ENCODE measurements around the gene VPS18. TPM values are rescaled to one million over a fixed set of nuclear protein-coding genes. Genes with fewer than 3 reads are reported as not detected.

VPS18 gene
- total RNA-seq, 2 experiments from 2014 or later: 17.8 to 18.4 TPM

DNA sequence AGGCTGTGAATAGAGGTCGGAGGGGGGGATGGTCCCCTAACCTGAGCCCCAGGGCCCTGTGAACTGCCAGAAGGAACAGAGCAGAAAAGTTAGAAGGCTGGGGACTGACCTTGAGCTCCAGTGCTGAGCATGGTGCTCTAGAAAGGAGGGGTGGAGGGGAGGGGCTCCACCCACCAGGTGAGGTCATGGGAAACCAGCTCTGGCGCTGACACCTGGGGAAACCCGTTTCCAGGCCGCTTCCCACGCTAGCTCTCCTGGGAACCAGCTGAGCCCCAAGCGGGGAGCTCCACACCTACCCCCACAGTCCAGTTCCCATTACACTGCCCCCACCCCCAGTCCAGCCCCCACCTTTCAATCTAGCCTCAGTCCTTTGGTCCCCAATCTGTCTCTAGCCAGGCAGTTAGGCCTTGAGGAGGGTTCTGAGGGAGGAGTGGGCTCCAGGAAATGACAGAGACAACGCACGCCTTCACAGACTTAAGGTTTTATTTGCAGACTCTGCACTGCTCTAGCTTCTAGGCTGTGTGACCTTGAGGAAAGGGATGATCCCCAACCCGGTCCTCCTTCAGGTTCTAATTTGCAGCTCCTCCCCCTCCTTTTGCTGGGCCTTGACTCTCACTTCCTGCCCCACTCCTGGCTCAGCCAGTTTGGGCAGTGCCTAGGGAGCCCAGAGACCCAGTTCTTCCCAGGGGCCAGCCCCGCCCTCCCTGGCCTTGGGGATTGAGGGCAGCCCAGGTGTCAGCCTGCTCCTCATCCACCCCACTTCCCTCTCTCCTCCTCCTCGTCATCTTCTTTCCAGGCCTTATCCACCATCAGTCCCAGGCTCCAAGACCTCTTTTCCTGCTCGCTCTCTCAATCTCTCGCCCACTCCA lies 22.3 kb upstream of the VPS18 start:
- POLR2A ChIA-PET: interaction anchor here (0.5 to 1.4 kb wide), 3 partner anchors 12 to 430 kb away, joined by 3 to 5 read pairs (median 4); partner anchors contain the start of gene VPS18
- no peak overlapping the region for H3K27ac Mint-ChIP-seq
- no peak for ATAC-seq
- peaks cover 9% of the 10 kb centered on the region for H3K4me1 Mint-ChIP-seq (ENCODE audit: low read depth)
- H3K4me3 Mint-ChIP-seq: no peak overlapping the region
- H3K36me3 Mint-ChIP-seq (ENCODE audit: low read depth): no peaks in the 10 kb centered on the region
- CTCF ChIA-PET: interaction anchor here (0.6 to 3.2 kb wide), 7 partner anchors 9 to 39 kb away, joined by 3 to 20 read pairs (median 4); partner anchors contain the start of gene VPS18
- no peaks in the 10 kb centered on the region for H3K9me3 Mint-ChIP-seq (ENCODE audit: insufficient read depth)
- H3K27me3 Mint-ChIP-seq (ENCODE audit: low read depth): peaks cover 29% of the 10 kb centered on the region
- no peak for DNase-seq

DNA sequence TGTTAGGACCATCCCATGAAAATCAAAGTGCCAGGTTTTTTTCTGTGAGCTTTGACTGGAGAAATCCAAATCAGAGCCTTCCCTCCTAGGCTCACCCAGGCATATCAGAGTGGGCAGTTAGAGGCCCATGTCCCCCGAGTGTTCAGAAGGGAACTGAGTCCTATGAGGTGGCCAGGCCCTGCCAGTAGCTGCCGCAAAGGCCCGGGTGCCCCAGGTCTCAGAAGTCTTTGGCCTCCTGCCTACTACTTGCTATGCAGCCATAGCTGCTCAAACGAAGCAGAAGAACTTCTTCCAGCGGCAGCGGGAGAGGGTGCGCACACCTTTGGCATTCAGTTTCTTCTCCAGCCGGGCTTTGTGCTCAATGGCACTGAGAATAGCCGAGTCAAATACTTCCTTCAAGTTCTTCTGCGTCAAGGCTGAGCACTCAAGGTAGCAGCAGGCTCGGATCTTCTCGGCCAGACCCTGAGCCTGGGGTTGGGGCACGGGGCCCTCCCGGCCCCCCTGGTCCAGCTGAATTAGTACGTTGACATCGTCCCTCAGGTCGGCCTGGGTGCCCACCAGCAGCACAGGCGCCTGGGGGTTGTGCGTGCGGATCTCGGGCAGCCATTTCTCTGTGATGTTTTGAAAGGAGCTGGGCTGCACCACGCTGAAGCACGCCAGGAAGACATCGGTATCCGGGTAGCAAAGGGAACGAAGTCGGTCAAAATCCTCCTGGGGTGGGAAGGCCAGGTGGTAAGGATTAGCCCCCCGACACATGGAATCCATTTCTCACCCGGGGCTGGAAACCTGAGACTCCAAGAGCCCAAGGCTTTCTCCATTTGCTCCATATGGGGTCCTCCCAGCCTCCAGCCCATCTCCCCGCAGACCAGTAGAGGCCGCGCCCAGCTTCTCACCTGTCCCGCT lies 21.2 kb upstream of the VPS18 start:
- no peaks in the 10 kb centered on the region for H3K9me3 Mint-ChIP-seq (ENCODE audit: insufficient read depth)
- ATAC-seq: no peak
- peaks cover 29% of the 10 kb centered on the region for H3K27me3 Mint-ChIP-seq (ENCODE audit: low read depth)
- POLR2A ChIA-PET: interaction anchor here (0.5 to 1.5 kb wide), 4 partner anchors 9 to 432 kb away, joined by 3 to 4 read pairs (median 4); no protein-coding TSS in a partner anchor
- CTCF ChIA-PET: interaction anchor here (0.6 to 2.5 kb wide), 4 partner anchors 12 to 104 kb away, joined by 3 to 15 read pairs (median 9); partner anchors contain the start of gene VPS18
- DNase-seq: no peak
- no peaks in the 10 kb centered on the region for H3K36me3 Mint-ChIP-seq (ENCODE audit: low read depth)
- peaks cover 9% of the 10 kb centered on the region for H3K4me1 Mint-ChIP-seq (ENCODE audit: low read depth)
- H3K4me3 Mint-ChIP-seq: peak overlapping the region; percentile 63
- H3K27ac Mint-ChIP-seq: no peak overlapping the region

DNA sequence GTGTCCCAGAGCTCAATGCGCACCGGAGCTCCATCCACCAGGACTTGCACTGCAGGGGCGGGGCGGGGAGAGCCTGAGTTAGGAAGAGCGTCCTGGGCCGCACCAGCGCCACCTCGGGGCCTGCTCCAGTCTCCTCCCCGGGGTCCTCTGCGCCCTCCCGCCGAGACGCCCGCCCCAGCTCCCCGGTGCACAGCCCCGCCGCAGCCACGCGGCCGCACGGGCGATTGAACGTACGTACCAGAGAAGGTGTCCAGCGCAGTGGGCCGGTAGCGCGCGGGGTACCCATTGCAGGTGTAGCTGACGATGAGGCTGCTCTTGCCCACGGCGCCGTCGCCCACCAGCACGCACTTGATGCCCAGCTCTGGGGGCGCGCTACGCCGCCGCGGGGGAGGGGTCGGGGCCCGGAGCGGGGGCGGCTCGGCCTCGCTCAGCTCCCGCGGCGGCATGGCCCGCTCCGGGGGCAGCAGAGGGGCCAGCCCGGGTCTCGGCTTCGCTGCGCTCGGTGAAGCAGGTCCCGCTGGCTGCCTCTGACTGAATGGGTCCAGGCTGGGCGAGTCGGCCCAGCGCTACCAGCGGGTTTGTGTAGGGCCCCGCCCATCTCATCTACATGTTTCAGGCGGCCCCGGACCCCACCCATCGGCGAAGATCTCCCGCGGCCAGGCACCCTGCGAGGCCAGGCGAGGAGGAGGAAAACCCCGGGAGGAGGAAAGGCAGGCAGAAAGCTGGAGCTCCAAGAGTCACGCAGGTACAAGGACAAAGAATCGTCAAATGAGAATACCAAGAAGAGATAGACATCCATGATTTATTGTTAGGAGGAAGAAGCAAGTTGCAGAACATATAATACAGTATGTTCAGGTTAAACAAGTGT lies 20.3 kb upstream of the VPS18 start, which contains the start of gene RHOV:
Gene RHOV (minus strand): TSS at position 541 of the 868 bp plus-strand sequence. CDS start 95 bp downstream, at position 446.
- CTCF ChIA-PET: interaction anchor here (1.2 to 2.5 kb wide), 3 partner anchors 11 to 20 kb away, joined by 4 to 15 read pairs (median 14); partner anchors contain the start of gene VPS18
- H3K4me1 Mint-ChIP-seq (ENCODE audit: low read depth): peaks cover 13% of the 10 kb centered on the region
- peak; percentile 53 for DNase-seq
- H3K9me3 Mint-ChIP-seq (ENCODE audit: insufficient read depth): no peaks in the 10 kb centered on the region
- POLR2A ChIA-PET: interaction anchor here (1.2 to 1.5 kb wide), 2 partner anchors 8 to 11 kb away, joined by 4 read pairs; no protein-coding TSS in a partner anchor
- peak; percentile 91 for ATAC-seq
- peak within 1 kb of the TSS; percentile 63 for H3K4me3 Mint-ChIP-seq
- no peak within 1 kb of the TSS for H3K27ac Mint-ChIP-seq
- peaks cover 29% of the 10 kb centered on the region for H3K27me3 Mint-ChIP-seq (ENCODE audit: low read depth)
- H3K36me3 Mint-ChIP-seq (ENCODE audit: low read depth): no peaks in the 10 kb centered on the region

DNA sequence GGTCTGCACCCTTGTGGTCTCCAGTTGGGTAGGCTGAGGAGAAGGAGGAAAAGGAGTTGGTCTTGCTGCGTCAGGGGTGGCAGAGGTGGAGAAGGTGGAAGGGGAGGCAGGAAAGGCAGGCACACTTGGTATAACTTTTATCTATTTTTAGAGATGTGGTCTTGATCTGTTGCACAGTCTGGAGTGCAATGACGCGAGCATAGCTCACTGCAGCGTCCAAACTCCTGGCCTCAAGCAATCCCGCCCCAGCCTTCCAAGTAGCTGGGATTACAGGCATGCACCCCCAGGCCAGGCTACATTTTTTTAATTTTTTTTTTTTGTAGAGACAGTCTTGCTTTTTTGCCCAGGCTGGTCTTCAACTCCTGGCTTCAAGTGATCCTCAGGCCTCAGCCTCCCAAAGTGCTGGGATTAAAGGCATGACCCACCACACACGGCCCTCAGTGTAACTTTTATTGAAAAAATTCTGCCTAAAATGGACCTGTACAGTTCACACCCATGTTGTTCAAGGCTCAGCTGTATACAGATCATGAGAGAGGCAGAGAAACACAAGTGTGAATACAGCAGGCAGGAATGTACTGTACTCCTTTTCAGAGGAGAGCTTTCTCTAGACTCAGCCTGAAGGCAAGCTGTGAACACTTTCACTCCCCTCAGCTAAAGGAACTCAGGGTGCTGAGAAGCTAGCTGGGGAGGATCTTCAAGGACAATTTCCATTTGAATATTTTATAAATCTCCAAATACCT lies 18.1 kb upstream of the VPS18 start:
- Mint-ChIP-seq H3K4me3 (no peak overlapping the region), H3K27me3 (ENCODE audit: low read depth) (peaks cover 24% of the 10 kb centered on the region), H3K9me3 (ENCODE audit: insufficient read depth) (no peaks in the 10 kb centered on the region), H3K4me1 (ENCODE audit: low read depth) (peaks cover 22% of the 10 kb centered on the region), H3K36me3 (ENCODE audit: low read depth) (no peaks in the 10 kb centered on the region), H3K27ac (no peak overlapping the region)
- no peak for ATAC-seq
- ChIA-PET CTCF (interaction anchor here (1.0 kb wide), 2 partner anchors 16 to 355 kb away, joined by 3 read pairs; partner anchors contain the start of gene CHP1), POLR2A (no interaction called here)
- no peak for DNase-seq

DNA sequence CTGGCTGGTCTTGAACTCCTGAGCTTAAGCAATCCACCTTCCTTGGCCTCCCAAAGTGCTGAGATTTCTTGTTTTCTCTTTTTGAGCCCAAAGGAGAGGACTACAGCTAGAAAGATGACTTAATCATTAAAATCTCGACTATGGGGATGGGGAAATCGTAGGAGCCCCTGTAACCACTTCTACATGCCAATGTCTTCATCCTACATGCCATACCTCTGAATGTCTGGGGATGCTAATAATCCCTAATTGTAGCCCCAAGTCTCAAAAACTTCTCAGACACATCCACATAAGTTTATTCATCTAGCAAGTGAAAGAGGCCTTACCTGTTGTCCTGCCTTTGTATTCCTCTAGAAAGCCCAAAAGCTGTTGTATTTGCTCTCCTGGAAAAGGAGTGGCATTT lies 16.6 kb upstream of the VPS18 start:
- Mint-ChIP-seq H3K4me3 (no peak overlapping the region), H3K9me3 (ENCODE audit: insufficient read depth) (no peaks in the 10 kb centered on the region), H3K27me3 (ENCODE audit: low read depth) (peaks cover 23% of the 10 kb centered on the region), H3K27ac (no peak overlapping the region), H3K4me1 (ENCODE audit: low read depth) (peaks cover 20% of the 10 kb centered on the region), H3K36me3 (ENCODE audit: low read depth) (no peaks in the 10 kb centered on the region)
- DNase-seq (no peak), ATAC-seq (no peak)
- CTCF ChIA-PET: interaction anchor here (0.9 to 2.3 kb wide), 3 partner anchors 14 to 21 kb away, joined by 3 to 15 read pairs (median 12); partner anchors contain the start of gene VPS18
- POLR2A ChIA-PET: no interaction called here

DNA sequence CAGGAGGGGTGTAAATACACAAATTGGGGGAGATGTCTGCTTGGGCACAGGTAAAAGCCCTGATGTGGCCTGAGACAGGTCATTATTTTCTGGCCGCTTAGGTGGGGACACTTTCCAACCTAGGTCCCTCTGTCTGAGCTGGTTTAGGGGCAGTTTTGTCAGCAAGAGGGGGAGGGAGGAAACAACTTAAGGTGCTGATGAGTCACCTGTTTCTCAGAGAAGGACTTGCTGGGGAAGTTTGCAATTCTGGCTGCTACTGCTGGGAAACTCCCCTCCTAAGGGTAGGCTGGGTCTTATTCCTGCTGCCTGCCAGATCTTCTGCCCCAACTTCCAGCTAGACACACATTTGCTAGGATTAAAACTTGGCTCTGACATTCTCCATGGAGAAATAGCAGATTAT lies 15.5 kb upstream of the VPS18 start:
- no peak overlapping the region for H3K4me3 Mint-ChIP-seq
- no peak overlapping the region for H3K27ac Mint-ChIP-seq
- POLR2A ChIA-PET: no interaction called here
- ATAC-seq (peak; percentile 41), DNase-seq (peak; percentile 34)
- no peaks in the 10 kb centered on the region for H3K36me3 Mint-ChIP-seq (ENCODE audit: low read depth)
- H3K4me1 Mint-ChIP-seq (ENCODE audit: low read depth): peaks cover 16% of the 10 kb centered on the region
- H3K27me3 Mint-ChIP-seq (ENCODE audit: low read depth): peaks cover 17% of the 10 kb centered on the region
- CTCF ChIA-PET: interaction anchor here (1.9 to 2.3 kb wide), 3 partner anchors 10 to 16 kb away, joined by 5 to 15 read pairs (median 12); partner anchors contain the start of gene VPS18
- no peaks in the 10 kb centered on the region for H3K9me3 Mint-ChIP-seq (ENCODE audit: insufficient read depth)

DNA sequence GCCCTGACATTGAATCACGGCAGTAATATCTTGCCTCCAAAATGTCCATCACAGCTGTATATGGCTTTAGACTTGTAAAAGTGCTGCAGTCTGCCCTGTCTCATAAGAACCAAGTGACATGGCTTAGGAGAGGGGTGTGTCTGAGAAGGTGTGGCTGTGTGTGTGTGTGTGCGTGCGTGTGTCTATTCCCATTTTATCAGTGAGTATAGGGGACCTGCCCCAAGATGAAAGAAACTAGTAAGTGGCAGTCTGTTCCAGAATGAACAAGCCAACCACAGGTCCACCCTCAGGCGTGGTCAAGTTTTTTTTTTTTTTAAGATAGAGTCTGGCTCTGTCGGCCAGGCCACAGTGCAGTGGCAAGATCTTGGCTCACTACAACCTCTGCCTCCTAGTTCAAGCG lies 14.6 kb upstream of the VPS18 start:
- ATAC-seq: no peak
- POLR2A ChIA-PET: no interaction called here
- peaks cover 10% of the 10 kb centered on the region for H3K27me3 Mint-ChIP-seq (ENCODE audit: low read depth)

DNA sequence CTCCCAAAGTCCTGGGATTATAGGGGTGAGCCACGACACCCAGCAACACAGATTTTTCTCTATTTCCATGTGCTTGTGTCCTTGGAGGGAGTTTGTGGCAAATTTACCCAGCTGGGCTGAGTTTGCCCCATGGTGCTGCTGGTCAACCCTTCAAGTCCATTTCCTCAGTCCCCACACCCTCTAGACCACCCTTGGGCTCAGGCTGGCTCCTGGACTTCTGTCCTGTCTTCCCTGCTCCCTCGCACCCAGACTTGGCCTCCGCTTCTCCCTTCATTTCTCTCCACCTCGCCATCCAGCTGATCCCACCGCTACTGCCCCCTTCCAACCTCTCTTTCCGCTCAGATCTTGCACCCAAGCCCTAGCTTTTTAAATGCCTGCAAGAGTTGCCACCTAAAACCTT lies 12.9 kb upstream of the VPS18 start:
- POLR2A ChIA-PET: interaction anchor here (0.6 to 1.4 kb wide), 2 partner anchors 8 to 20 kb away, joined by 3 to 4 read pairs; partner anchors contain the start of gene RHOV
- Mint-ChIP-seq H3K4me1 (ENCODE audit: low read depth) (peaks cover 33% of the 10 kb centered on the region), H3K36me3 (ENCODE audit: low read depth) (no peaks in the 10 kb centered on the region), H3K27ac (no peak overlapping the region), H3K9me3 (ENCODE audit: insufficient read depth) (no peaks in the 10 kb centered on the region), H3K4me3 (no peak overlapping the region), H3K27me3 (ENCODE audit: low read depth) (peaks cover 10% of the 10 kb centered on the region)
- no peak for ATAC-seq
- no peak for DNase-seq
- CTCF ChIA-PET: interaction anchor here (0.8 to 2.9 kb wide), 4 partner anchors 9 to 26 kb away, joined by 4 to 15 read pairs (median 8); partner anchors contain the start of gene VPS18

More for the DNA sequence above, 14.6 kb upstream of the VPS18 start:
- H3K4me3 Mint-ChIP-seq: no peak overlapping the region
- CTCF ChIA-PET: interaction anchor here (1.9 kb wide), 1 partner anchor 10 kb away, joined by 5 read pairs; no protein-coding TSS in a partner anchor
- peaks cover 21% of the 10 kb centered on the region for H3K4me1 Mint-ChIP-seq (ENCODE audit: low read depth)
- H3K9me3 Mint-ChIP-seq (ENCODE audit: insufficient read depth): no peaks in the 10 kb centered on the region
- H3K36me3 Mint-ChIP-seq (ENCODE audit: low read depth): no peaks in the 10 kb centered on the region
- no peak for DNase-seq
- no peak overlapping the region for H3K27ac Mint-ChIP-seq

DNA sequence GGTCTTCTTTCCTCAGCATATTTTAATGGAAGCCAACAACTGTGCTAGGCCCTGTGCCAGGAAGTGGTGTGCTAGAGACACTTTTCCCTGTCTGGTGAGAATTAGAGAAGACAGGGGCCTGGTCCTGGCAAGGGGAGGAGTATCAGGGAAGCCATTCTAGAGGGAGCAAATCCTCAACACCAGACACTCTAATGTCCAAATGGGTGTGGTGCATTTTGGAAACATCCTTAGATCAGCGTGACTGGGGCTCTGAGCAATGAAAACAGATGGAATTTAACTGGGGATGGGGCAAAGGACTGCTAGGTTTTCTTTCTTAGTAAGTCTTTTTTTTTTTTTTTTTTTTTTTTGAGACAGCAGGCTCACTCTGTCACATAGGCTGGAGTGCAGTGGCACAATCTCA lies 7.7 kb upstream of the VPS18 start:
- Mint-ChIP-seq H3K4me1 (ENCODE audit: low read depth) (peaks cover 23% of the 10 kb centered on the region), H3K27ac (no peak overlapping the region), H3K36me3 (ENCODE audit: low read depth) (no peaks in the 10 kb centered on the region), H3K4me3 (no peak overlapping the region), H3K9me3 (ENCODE audit: insufficient read depth) (no peaks in the 10 kb centered on the region), H3K27me3 (ENCODE audit: low read depth) (peaks cover 11% of the 10 kb centered on the region)
- CTCF ChIA-PET: interaction anchor here (0.6 to 3.6 kb wide), 4 partner anchors 8 to 408 kb away, joined by 3 to 28 read pairs (median 3); partner anchors contain the start of gene VPS18
- DNase-seq (no peak), ATAC-seq (no peak)
- POLR2A ChIA-PET: no interaction called here

DNA sequence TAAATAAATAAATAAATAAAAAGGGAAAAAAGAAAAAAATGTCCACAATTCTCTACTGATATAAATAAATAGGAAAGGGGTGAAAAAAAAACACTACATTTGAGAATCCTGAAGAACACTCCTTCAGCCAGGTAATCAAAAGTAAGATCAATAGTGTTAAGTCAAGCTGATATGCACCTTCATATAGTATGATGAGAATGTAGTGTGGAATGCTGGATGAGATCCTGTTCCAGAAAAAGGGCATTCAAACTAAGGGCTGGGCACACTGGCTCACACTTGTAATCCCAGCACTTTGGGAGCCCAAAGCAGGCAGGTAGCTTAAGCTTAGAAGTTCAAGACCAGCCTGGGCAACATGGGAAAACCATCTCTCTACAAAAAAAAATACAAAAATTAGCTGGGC lies 5.1 kb upstream of the VPS18 start:
- Mint-ChIP-seq H3K36me3 (ENCODE audit: low read depth) (no peaks in the 10 kb centered on the region), H3K27ac (no peak overlapping the region), H3K4me3 (no peak overlapping the region), H3K4me1 (ENCODE audit: low read depth) (peaks cover 37% of the 10 kb centered on the region), H3K9me3 (ENCODE audit: insufficient read depth) (no peaks in the 10 kb centered on the region), H3K27me3 (ENCODE audit: low read depth) (peaks cover 16% of the 10 kb centered on the region)
- DNase-seq (no peak), ATAC-seq (no peak)
- POLR2A ChIA-PET: interaction anchor here (0.6 kb wide), 1 partner anchor 320 kb away, joined by 3 read pairs; the partner anchor contains the start of gene RPUSD2
- CTCF ChIA-PET: interaction anchor here (0.6 to 1.7 kb wide), 2 partner anchors 10 to 326 kb away, joined by 5 read pairs; no protein-coding TSS in a partner anchor
